GM23338 (cell line): ENCODE results near the gene CTXND2. TPM values are rescaled to one million over a fixed set of nuclear protein-coding genes. Genes with fewer than 3 reads are reported as not detected.

Experiments
- ATAC-seq: fragments of 200-7000 bp; cut with Tn5 transposase; 3 replicates; pipeline ENCODE4 v1.9.1; 2020
- DNase-seq: peaks from one replicate; pipeline ENCODE4 v3.0.0-alpha.2; 2015; ENCODE audit warnings: low spot score
- H2AFZ ChIP-seq: fragments of 200-600 bp; sonication (generic); 2 replicates; pipeline ENCODE4 v1.8.0; 2016; ENCODE audit warnings: antibody characterized with exemption, mild to moderate bottlenecking, moderate library complexity
- H3F3A ChIP-seq: fragments of 200-600 bp; sonication (generic); replicated peaks from 2 replicates; pipeline ENCODE4 v1.8.0; 2017; ENCODE audit warnings: antibody characterized with exemption, mixed run types, low read depth
- H3K27ac ChIP-seq: fragments of 200-600 bp; sonication (generic); 2 replicates; pipeline ENCODE4 v1.6.1; 2016; ENCODE audit warnings: low read depth
- H3K27me3 ChIP-seq: fragments of 200-600 bp; sonication (generic); 2 replicates; pipeline ENCODE4 v1.8.0; 2016; ENCODE audit warnings: mild to moderate bottlenecking, mixed run types, moderate library complexity; ENCODE audit not compliant: insufficient read depth
- H3K36me3 ChIP-seq: fragments of 200-600 bp; sonication (generic); 2 replicates; pipeline ENCODE4 v1.8.0; 2016; ENCODE audit warnings: mild to moderate bottlenecking; ENCODE audit not compliant: insufficient read depth
- H3K4me1 ChIP-seq: fragments of 200-600 bp; sonication (generic); 2 replicates; pipeline ENCODE4 v1.8.0; 2016; ENCODE audit warnings: mild to moderate bottlenecking, moderate library complexity; ENCODE audit not compliant: insufficient read depth
- H3K4me2 ChIP-seq: fragments of 200-600 bp; sonication (generic); 2 replicates; pipeline ENCODE4 v1.7.1; 2017; ENCODE audit warnings: mixed run types
- H3K4me3 ChIP-seq: fragments of 200-600 bp; sonication (generic); 2 replicates; pipeline ENCODE4 v1.6.1; 2016; ENCODE audit warnings: mixed run types
- H3K79me2 ChIP-seq: fragments of 200-600 bp; sonication (generic); replicated peaks from 2 replicates; pipeline ENCODE4 v1.8.0; 2017; ENCODE audit warnings: mild to moderate bottlenecking; ENCODE audit not compliant: insufficient read depth
- H3K9me2 ChIP-seq: fragments of 200-600 bp; sonication (generic); 2 replicates; pipeline ENCODE4 v1.8.0; 2017; ENCODE audit not compliant: insufficient read depth
- H4K20me1 ChIP-seq: fragments of 200-600 bp; sonication (generic); replicated peaks from 2 replicates; pipeline ENCODE4 v1.8.0; 2017; ENCODE audit warnings: mild to moderate bottlenecking; ENCODE audit not compliant: insufficient read depth
- H3K27ac Mint-ChIP-seq: 2 replicates; pipeline ENCODE4 v1.8.0; 2020; ENCODE audit warnings: inconsistent platforms, mild to moderate bottlenecking, moderate library complexity, mixed read lengths
- H3K27me3 Mint-ChIP-seq: 3 replicates; pipeline ENCODE4 v1.8.0; 2022; ENCODE audit warnings: low read depth, mild to moderate bottlenecking, moderate library complexity, mixed read lengths, inconsistent platforms; ENCODE audit not compliant: insufficient read depth, poor library complexity
- H3K36me3 Mint-ChIP-seq: 3 replicates; pipeline ENCODE4 v1.8.0; 2021; ENCODE audit warnings: low read depth, mild to moderate bottlenecking, inconsistent platforms, moderate library complexity, mixed read lengths
- H3K4me1 Mint-ChIP-seq: 3 replicates; pipeline ENCODE4 v1.8.0; 2020; ENCODE audit warnings: mild to moderate bottlenecking, inconsistent platforms, mixed read lengths
- H3K4me3 Mint-ChIP-seq: 3 replicates; pipeline ENCODE4 v1.8.0; 2021; ENCODE audit warnings: moderate library complexity, mild to moderate bottlenecking, inconsistent platforms, mixed read lengths
- H3K9me3 Mint-ChIP-seq: 3 replicates; pipeline ENCODE4 v1.8.0; 2020; ENCODE audit warnings: moderate library complexity, mild to moderate bottlenecking, inconsistent platforms, mixed read lengths
- CREB1 ChIP-seq: fragments of 250-450 bp; sonication (Bioruptor Pico); IDR thresholded peaks from 2 replicates; pipeline ENCODE4 v1.5.0; 2020; ENCODE audit warnings: low read depth, mild to moderate bottlenecking, moderate library complexity
- ETS1 ChIP-seq: IDR thresholded peaks from 2 replicates; pipeline ENCODE4 v1.6.1; 2016; ENCODE audit warnings: antibody characterized with exemption
- EZH2 ChIP-seq: fragments of 200-600 bp; sonication (generic); IDR thresholded peaks from one replicate; pipeline ENCODE4 v1.8.0; 2017; ENCODE audit warnings: antibody characterized with exemption, mild to moderate bottlenecking, low read depth; ENCODE audit not compliant: unreplicated experiment
- EZH2phosphoT487 ChIP-seq: fragments of 200-600 bp; sonication (generic); IDR thresholded peaks from one replicate; pipeline ENCODE4 v1.8.1; 2018; ENCODE audit warnings: antibody characterized with exemption; ENCODE audit not compliant: unreplicated experiment
- JUNB ChIP-seq: IDR thresholded peaks from one replicate; pipeline ENCODE4 v1.6.1; 2016; ENCODE audit warnings: antibody characterized with exemption; ENCODE audit not compliant: unreplicated experiment
- NANOG ChIP-seq: IDR thresholded peaks from 2 replicates; pipeline ENCODE4 v1.6.1; 2016; ENCODE audit warnings: antibody characterized with exemption, borderline replicate concordance
- POLR2AphosphoS5 ChIP-seq: IDR thresholded peaks from 2 replicates; pipeline ENCODE4 v1.6.1; 2016; ENCODE audit warnings: antibody characterized with exemption, low read depth
- STAT1 ChIP-seq: IDR thresholded peaks from one replicate; pipeline ENCODE4 v1.6.1; 2016; ENCODE audit warnings: antibody characterized with exemption; ENCODE audit not compliant: unreplicated experiment
- ZNF114 ChIP-seq: fragments of 250-450 bp; sonication (Bioruptor Pico); IDR thresholded peaks from 2 replicates; pipeline ENCODE4 v1.5.0; 2020; ENCODE audit warnings: mild to moderate bottlenecking, moderate library complexity
- ZNF331 ChIP-seq: fragments of 250-450 bp; sonication (Bioruptor Pico); IDR thresholded peaks from 2 replicates; pipeline ENCODE4 v1.5.0; 2020; ENCODE audit warnings: low read depth, mild to moderate bottlenecking, moderate library complexity
- polyA plus RNA-seq: library from polyadenylated mRNA; unstranded; fragments of >200 nt; fragmentation: Nextera tagmentation; extraction: Ambion mirVana; gene quantifications from 2 replicates; pipeline ENCODE4 v1.2.1, GENCODE V29; 2016
- total RNA-seq: library from RNA; depleted of rRNA; stranded (reverse); fragments of >200 nt; shearing (Covaris generic); gene quantifications from 2 replicates; pipeline ENCODE4 v1.2.3, GENCODE V29; 2014
- TF ChIP-seq, protein P1 (sequence below): IDR thresholded peaks from one replicate; pipeline ENCODE4 v1.6.1; 2018; ENCODE audit warnings: antibody characterized with exemption; ENCODE audit not compliant: unreplicated experiment
- TF ChIP-seq, protein P2 (sequence below): fragments of 250-450 bp; sonication (Bioruptor Pico); IDR thresholded peaks from 2 replicates; pipeline ENCODE4 v1.5.0; 2020; ENCODE audit warnings: mild to moderate bottlenecking, moderate library complexity
- TF ChIP-seq, protein P3 (sequence below), 2 experiments: fragments of 200-600 bp in 1 of 2; sonication (generic) in 1 of 2; conservative IDR thresholded peaks; 2 replicates each; pipeline versions ENCODE4 v1.5.1 to v1.6.1; 2016 to 2017; ENCODE audit warnings: antibody characterized with exemption in 2 of 2, low read depth in 2 of 2, mild to moderate bottlenecking in 2 of 2, moderate library complexity in 1 of 2

CTXND2 gene
- total and polyA plus RNA-seq, 2 experiments from 2014 or later, result not detected

- Mint-ChIP-seq H3K27ac (no peak overlapping the region), H3K4me1 (no peaks in the 10 kb centered on the region), H3K4me3 (no peak overlapping the region), H3K27me3 (no peaks in the 10 kb centered on the region), H3K9me3 (peaks cover 3% of the 10 kb centered on the region; the same call in 1 of the 3 replicates), H3K36me3 (no peaks in the 10 kb centered on the region; the same call in 2 of the 3 replicates)
- no peak for ATAC-seq
- Histone ChIP-seq H3K36me3 (no peaks in the 10 kb centered on the region), H3K4me1 (no peaks in the 10 kb centered on the region), H3K9me2 (no peaks in the 10 kb centered on the region), H3K4me3 (no peak overlapping the region), H3K27ac (no peak overlapping the region), H2AFZ (no peak overlapping the region), H3K4me2 (no peak overlapping the region), H3K79me2 (no peaks in the 10 kb centered on the region), H3F3A (no peaks in the 10 kb centered on the region), H3K27me3 (no peaks in the 10 kb centered on the region), H4K20me1 (no peaks in the 10 kb centered on the region)
- TF ChIP-seq, protein P1, sequence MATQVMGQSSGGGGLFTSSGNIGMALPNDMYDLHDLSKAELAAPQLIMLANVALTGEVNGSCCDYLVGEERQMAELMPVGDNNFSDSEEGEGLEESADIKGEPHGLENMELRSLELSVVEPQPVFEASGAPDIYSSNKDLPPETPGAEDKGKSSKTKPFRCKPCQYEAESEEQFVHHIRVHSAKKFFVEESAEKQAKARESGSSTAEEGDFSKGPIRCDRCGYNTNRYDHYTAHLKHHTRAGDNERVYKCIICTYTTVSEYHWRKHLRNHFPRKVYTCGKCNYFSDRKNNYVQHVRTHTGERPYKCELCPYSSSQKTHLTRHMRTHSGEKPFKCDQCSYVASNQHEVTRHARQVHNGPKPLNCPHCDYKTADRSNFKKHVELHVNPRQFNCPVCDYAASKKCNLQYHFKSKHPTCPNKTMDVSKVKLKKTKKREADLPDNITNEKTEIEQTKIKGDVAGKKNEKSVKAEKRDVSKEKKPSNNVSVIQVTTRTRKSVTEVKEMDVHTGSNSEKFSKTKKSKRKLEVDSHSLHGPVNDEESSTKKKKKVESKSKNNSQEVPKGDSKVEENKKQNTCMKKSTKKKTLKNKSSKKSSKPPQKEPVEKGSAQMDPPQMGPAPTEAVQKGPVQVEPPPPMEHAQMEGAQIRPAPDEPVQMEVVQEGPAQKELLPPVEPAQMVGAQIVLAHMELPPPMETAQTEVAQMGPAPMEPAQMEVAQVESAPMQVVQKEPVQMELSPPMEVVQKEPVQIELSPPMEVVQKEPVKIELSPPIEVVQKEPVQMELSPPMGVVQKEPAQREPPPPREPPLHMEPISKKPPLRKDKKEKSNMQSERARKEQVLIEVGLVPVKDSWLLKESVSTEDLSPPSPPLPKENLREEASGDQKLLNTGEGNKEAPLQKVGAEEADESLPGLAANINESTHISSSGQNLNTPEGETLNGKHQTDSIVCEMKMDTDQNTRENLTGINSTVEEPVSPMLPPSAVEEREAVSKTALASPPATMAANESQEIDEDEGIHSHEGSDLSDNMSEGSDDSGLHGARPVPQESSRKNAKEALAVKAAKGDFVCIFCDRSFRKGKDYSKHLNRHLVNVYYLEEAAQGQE, result no peak
- TF ChIP-seq POLR2AphosphoS5, result no peak
- TF ChIP-seq ETS1, result no peak
- no peak for TF ChIP-seq NANOG
- TF ChIP-seq EZH2, result no peak
- TF ChIP-seq ZNF114 (CRISPR knock-in tag), result no peak
- no peak for TF ChIP-seq STAT1
- TF ChIP-seq JUNB, result no peak
- TF ChIP-seq, protein P2, sequence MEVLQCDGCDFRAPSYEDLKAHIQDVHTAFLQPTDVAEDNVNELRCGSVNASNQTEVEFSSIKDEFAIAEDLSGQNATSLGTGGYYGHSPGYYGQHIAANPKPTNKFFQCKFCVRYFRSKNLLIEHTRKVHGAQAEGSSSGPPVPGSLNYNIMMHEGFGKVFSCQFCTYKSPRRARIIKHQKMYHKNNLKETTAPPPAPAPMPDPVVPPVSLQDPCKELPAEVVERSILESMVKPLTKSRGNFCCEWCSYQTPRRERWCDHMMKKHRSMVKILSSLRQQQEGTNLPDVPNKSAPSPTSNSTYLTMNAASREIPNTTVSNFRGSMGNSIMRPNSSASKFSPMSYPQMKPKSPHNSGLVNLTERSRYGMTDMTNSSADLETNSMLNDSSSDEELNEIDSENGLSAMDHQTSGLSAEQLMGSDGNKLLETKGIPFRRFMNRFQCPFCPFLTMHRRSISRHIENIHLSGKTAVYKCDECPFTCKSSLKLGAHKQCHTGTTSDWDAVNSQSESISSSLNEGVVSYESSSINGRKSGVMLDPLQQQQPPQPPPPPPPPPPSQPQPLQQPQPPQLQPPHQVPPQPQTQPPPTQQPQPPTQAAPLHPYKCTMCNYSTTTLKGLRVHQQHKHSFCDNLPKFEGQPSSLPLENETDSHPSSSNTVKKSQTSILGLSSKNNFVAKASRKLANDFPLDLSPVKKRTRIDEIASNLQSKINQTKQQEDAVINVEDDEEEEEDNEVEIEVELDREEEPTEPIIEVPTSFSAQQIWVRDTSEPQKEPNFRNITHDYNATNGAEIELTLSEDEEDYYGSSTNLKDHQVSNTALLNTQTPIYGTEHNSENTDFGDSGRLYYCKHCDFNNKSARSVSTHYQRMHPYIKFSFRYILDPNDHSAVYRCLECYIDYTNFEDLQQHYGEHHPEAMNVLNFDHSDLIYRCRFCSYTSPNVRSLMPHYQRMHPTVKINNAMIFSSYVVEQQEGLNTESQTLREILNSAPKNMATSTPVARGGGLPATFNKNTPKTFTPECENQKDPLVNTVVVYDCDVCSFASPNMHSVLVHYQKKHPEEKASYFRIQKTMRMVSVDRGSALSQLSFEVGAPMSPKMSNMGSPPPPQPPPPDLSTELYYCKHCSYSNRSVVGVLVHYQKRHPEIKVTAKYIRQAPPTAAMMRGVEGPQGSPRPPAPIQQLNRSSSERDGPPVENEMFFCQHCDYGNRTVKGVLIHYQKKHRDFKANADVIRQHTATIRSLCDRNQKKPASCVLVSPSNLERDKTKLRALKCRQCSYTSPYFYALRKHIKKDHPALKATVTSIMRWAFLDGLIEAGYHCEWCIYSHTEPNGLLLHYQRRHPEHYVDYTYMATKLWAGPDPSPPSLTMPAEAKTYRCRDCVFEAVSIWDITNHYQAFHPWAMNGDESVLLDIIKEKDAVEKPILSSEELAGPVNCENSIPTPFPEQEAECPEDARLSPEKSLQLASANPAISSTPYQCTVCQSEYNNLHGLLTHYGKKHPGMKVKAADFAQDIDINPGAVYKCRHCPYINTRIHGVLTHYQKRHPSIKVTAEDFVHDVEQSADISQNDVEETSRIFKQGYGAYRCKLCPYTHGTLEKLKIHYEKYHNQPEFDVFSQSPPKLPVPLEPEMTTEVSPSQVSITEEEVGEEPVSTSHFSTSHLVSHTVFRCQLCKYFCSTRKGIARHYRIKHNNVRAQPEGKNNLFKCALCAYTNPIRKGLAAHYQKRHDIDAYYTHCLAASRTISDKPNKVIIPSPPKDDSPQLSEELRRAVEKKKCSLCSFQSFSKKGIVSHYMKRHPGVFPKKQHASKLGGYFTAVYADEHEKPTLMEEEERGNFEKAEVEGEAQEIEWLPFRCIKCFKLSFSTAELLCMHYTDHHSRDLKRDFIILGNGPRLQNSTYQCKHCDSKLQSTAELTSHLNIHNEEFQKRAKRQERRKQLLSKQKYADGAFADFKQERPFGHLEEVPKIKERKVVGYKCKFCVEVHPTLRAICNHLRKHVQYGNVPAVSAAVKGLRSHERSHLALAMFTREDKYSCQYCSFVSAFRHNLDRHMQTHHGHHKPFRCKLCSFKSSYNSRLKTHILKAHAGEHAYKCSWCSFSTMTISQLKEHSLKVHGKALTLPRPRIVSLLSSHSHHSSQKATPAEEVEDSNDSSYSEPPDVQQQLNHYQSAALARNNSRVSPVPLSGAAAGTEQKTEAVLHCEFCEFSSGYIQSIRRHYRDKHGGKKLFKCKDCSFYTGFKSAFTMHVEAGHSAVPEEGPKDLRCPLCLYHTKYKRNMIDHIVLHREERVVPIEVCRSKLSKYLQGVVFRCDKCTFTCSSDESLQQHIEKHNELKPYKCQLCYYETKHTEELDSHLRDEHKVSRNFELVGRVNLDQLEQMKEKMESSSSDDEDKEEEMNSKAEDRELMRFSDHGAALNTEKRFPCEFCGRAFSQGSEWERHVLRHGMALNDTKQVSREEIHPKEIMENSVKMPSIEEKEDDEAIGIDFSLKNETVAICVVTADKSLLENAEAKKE, result no peak
- TF ChIP-seq CREB1 (CRISPR knock-in tag), result no peak
- TF ChIP-seq ZNF331 (CRISPR knock-in tag), result no peak
- TF ChIP-seq, protein P3, sequence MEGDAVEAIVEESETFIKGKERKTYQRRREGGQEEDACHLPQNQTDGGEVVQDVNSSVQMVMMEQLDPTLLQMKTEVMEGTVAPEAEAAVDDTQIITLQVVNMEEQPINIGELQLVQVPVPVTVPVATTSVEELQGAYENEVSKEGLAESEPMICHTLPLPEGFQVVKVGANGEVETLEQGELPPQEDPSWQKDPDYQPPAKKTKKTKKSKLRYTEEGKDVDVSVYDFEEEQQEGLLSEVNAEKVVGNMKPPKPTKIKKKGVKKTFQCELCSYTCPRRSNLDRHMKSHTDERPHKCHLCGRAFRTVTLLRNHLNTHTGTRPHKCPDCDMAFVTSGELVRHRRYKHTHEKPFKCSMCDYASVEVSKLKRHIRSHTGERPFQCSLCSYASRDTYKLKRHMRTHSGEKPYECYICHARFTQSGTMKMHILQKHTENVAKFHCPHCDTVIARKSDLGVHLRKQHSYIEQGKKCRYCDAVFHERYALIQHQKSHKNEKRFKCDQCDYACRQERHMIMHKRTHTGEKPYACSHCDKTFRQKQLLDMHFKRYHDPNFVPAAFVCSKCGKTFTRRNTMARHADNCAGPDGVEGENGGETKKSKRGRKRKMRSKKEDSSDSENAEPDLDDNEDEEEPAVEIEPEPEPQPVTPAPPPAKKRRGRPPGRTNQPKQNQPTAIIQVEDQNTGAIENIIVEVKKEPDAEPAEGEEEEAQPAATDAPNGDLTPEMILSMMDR (conservative IDR thresholded peaks at IDR 0.05; ENCODE audit: low read depth in 2 of 2), result no peak
- TF ChIP-seq EZH2phosphoT487, result no peak
- DNase-seq, result no peak
Measured at GRCh38 chr1:150902751-150903150, 15.8 kb downstream of the CTXND2 start.
